ENCODE results near the gene DSE.

GRCh38 chr6:116380346-116380745 is 9.6 kb downstream of the DSE start:
- TF ChIP-seq L3MBTL2 (conservative IDR thresholded peaks at IDR 0.05) (no peak), ELF4 (IDR thresholded peaks at IDR 0.05) (no peak), FOXM1 (IDR thresholded peaks at IDR 0.05; ENCODE audit: borderline replicate concordance) (no peak), CTBP1 (IDR thresholded peaks at IDR 0.05; ENCODE audit: borderline replicate concordance) (no peak), PKNOX1 (IDR thresholded peaks at IDR 0.05) (no peak), LEF1 (IDR thresholded peaks at IDR 0.05; ENCODE audit: borderline replicate concordance) (no peak), SUZ12 (IDR thresholded peaks at IDR 0.05) (no peak), ARNT (IDR thresholded peaks at IDR 0.05) (no peak), ZNF384 (IDR thresholded peaks at IDR 0.05) (no peak), SP1 (IDR thresholded peaks at IDR 0.05) (no peak), FOXA1 (IDR thresholded peaks at IDR 0.05) (no peak), HDGF (IDR thresholded peaks at IDR 0.05; ENCODE audit: borderline replicate concordance) (no peak)
